Spleen (tissue), 11 donors: Measurements from ENCODE around the gene ZNF429. TPM values are rescaled to one million over a fixed set of nuclear protein-coding genes. Genes with fewer than 3 reads are reported as not detected.
A peak's percentile ranks its signal among the peaks of the same experiment; 100 is the strongest.

ENCODE experiments used
- DNase-seq: peaks from one replicate; pipeline ENCODE4 v3.0.0-alpha.2; 2020
- H3K27ac ChIP-seq, 8 donors: fragments of 200-600 bp; sonication (generic) in 7 of 8; 1 replicate in 4 of 8; 2 replicates in 4 of 8; pipeline versions ENCODE4 v1.5.0 to v1.8.0; 2016 to 2021; ENCODE audit warnings: inconsistent platforms in 4 of 8, mild to moderate bottlenecking in 4 of 8, moderate library complexity in 1 of 8
- H3K27me3 ChIP-seq, 7 donors: fragments of 200-600 bp; sonication (generic) in 6 of 7; replicated peaks in 1 of 7; 1 replicate in 4 of 7; 2 replicates in 3 of 7; pipeline versions ENCODE4 v1.5.0 to v1.8.0; 2016 to 2021; ENCODE audit warnings: inconsistent platforms in 3 of 7, mild to moderate bottlenecking in 1 of 7
- H3K36me3 ChIP-seq, 6 donors: fragments of 200-600 bp; sonication (generic) in 5 of 6; 1 replicate in 4 of 6; 2 replicates in 2 of 6; pipeline versions ENCODE4 v1.5.0 to v1.8.0; 2016 to 2021; ENCODE audit warnings: inconsistent platforms in 2 of 6
- H3K4me1 ChIP-seq, 6 donors: fragments of 200-600 bp; sonication (generic) in 5 of 6; 1 replicate in 3 of 6; 2 replicates in 3 of 6; pipeline versions ENCODE4 v1.5.0 to v1.8.0; 2016 to 2021; ENCODE audit warnings: inconsistent platforms in 3 of 6
- H3K4me3 ChIP-seq, 8 donors: fragments of 200-600 bp; sonication (generic) in 7 of 8; 1 replicate in 4 of 8; 2 replicates in 4 of 8; pipeline versions ENCODE4 v1.5.0 to v1.8.0; 2016 to 2021; ENCODE audit warnings: inconsistent platforms in 4 of 8, mild to moderate bottlenecking in 4 of 8, moderate library complexity in 2 of 8
- H3K9me3 ChIP-seq, 8 donors: fragments of 200-600 bp; sonication (generic) in 7 of 8; 1 replicate in 4 of 8; 2 replicates in 4 of 8; pipeline versions ENCODE4 v1.5.0 to v1.8.0; 2016 to 2021; ENCODE audit warnings: inconsistent platforms in 4 of 8
- CTCF ChIP-seq, 11 experiments: fragments of 200-600 bp in 7 of 11; fragments of 450-650 bp in 4 of 11; sonication (generic) in 4 of 11; IDR thresholded peaks in 8 of 11; conservative IDR thresholded peaks in 3 of 11; 1 replicate in 7 of 11; 2 replicates in 4 of 11; pipeline versions ENCODE4 v1.4.0 to v1.8.0; 2016 to 2021; ENCODE audit warnings: antibody characterized with exemption in 11 of 11, inconsistent platforms in 4 of 11, mild to moderate bottlenecking in 1 of 11
- POLR2A ChIP-seq, 3 donors: fragments of 450-650 bp; IDR thresholded peaks; one replicate each; pipeline ENCODE4 v1.5.1; 2017; ENCODE audit warnings: antibody characterized with exemption in 3 of 3, mild to moderate bottlenecking in 1 of 3
- POLR2AphosphoS5 ChIP-seq, 3 donors: sonication (generic); formaldehyde crosslinking; IDR thresholded peaks; one replicate each; pipeline ENCODE4 v1.5.1; 2017; ENCODE audit warnings: antibody characterized with exemption in 3 of 3
- WGBS, 5 donors: extraction: QIAGEN DNeasy Blood & Tissue Kit in 3 of 5; methylation state at CpG; one replicate each; pipeline versions ENCODE4 v1.1.5 to v1.1.7; 2013 to 2018; 5-methylcytosine and 5-hydroxymethylcytosine counted together
- intact Hi-C: fragments of 100-400 bp; cut with DNase I; formaldehyde crosslinking; loops from one replicate; pipeline ENCODE4 v1.15.0; 2023; ENCODE audit warnings: low total_unique reads
- polyA plus RNA-seq, 3 donors: library from polyadenylated mRNA; stranded (reverse); fragments of 200-250 nt; gene quantifications; one replicate each; pipeline ENCODE4 v1.2.1, GENCODE V29; 2013
- total RNA-seq, 7 donors: library from RNA; depleted of rRNA in 3 of 7; stranded (reverse); fragments of >200 nt in 3 of 7; fragmentation: NEBNext Ultra II Directional in 4 of 7; extraction: Animal tissue kit (Norgen Biotek cat#: 25700) in 4 of 7; gene quantifications; one replicate each; pipeline versions ENCODE4 v1.1.0 to v1.2.1, GENCODE V29; 2016 to 2021
- donor health status: healthy with polysubstance abuse.
- donor health status: DM: no; HTN: no; CAD: no; lungs with moderate emphysema.
- donor health status: DM: no; HTN: no; CAD: no.
- donor health status: Bipolar disorder and iron deficiency.
- donor health status: healthy.
- donor health status: DM: no; HTN: no; CAD: no.
- donor health status: DM: yes; HTN: yes; CAD: no.

The ZNF429 gene
- total and polyA plus RNA-seq, 10 donors: 6.9 to 45.0 (median 16.9) TPM

- H3K36me3 ChIP-seq: peaks cover 0 to 4% (median 0%) of the 10 kb centered on the region in 6 donors
- H3K9me3 ChIP-seq: peaks cover 0 to 93% (median 43%) of the 10 kb centered on the region in 8 donors
- H3K4me3 ChIP-seq: peak overlapping the region in 6 of 8 donors; percentile 27 to 69 (median 42)
- intact Hi-C loops: no loop called here
- TF ChIP-seq POLR2A (IDR thresholded peaks at IDR 0.05) (peak in 1 of 3 donors; percentile 44), POLR2AphosphoS5 (IDR thresholded peaks at IDR 0.05) (peak in 2 of 3 donors; percentile 78 to 82), CTCF (IDR thresholded peaks at IDR 0.05 in 8 of 11, conservative IDR thresholded peaks at IDR 0.05 in 3 of 11) (peak in 1 of 11 experiments; percentile 8)
- H3K27me3 ChIP-seq: no peaks in the 10 kb centered on the region
- H3K27ac ChIP-seq: peak overlapping the region in 5 of 8 donors; percentile 72 to 88 (median 75)
- DNase-seq: no peak
- 37 to 64% (median 50%) methylated on average over 17 to 21 of the region's 21 CpGs for WGBS, 5 donors
- H3K4me1 ChIP-seq: peaks cover 0 to 9% (median 0%) of the 10 kb centered on the region in 6 donors
Measured at GRCh38 chr19:21568816-21569493, 63.6 kb downstream of the ZNF429 start.

- intact Hi-C loops: no loop called here
- Histone ChIP-seq H3K9me3 (peaks cover 0 to 94% (median 45%) of the 10 kb centered on the region in 8 donors), H3K4me1 (peaks cover 0 to 9% (median 0%) of the 10 kb centered on the region in 6 donors), H3K36me3 (no peaks in the 10 kb centered on the region), H3K27me3 (no peaks in the 10 kb centered on the region), H3K27ac (peak overlapping the region in 5 of 8 donors; percentile 72 to 88 (median 75)), H3K4me3 (peak overlapping the region in 5 of 8 donors; percentile 36 to 69 (median 46))
- DNase-seq: no peak
- WGBS, 5 donors: 41 to 85% (median 60%) methylated on average over 16 of the region's 16 CpGs
- TF ChIP-seq POLR2AphosphoS5 (IDR thresholded peaks at IDR 0.05) (no peak), CTCF (IDR thresholded peaks at IDR 0.05 in 8 of 11, conservative IDR thresholded peaks at IDR 0.05 in 3 of 11) (peak in 1 of 11 experiments; percentile 3), POLR2A (IDR thresholded peaks at IDR 0.05) (no peak)
Measured at GRCh38 chr19:21569494-21569865, 64.1 kb downstream of the ZNF429 start.

DNA sequence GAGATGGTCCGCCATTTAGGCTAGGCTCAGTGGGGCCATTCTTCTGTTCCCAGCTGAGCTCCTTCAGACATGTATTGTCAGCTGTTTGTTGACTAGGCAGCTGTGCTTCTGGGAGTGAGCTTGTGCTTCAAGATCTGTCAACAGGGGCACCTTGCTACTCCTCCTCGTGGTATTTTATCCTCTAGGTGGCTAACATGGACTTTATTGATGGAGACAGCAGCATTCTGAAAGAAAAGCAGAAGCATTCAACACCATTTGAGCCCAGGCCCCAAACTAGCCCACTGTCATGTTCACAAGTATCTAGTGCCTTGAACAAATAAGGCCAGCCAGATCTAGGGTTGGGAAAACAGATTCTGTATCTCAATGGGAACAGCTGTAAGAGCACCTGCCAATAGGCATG, 65.9 kb downstream of the ZNF429 start:
- no peak for DNase-seq
- intact Hi-C loops: no loop called here
- 65 to 80% (median 75%) methylated on average over 2 of the region's 2 CpGs for WGBS, 5 donors
- Histone ChIP-seq H3K27ac (no peak overlapping the region), H3K9me3 (peaks cover 0 to 92% (median 50%) of the 10 kb centered on the region in 8 donors), H3K4me3 (no peak overlapping the region), H3K36me3 (no peaks in the 10 kb centered on the region), H3K4me1 (peaks cover 0 to 9% (median 0%) of the 10 kb centered on the region in 6 donors), H3K27me3 (no peaks in the 10 kb centered on the region)
- no peak for TF ChIP-seq CTCF (IDR thresholded peaks at IDR 0.05 in 8 of 11, conservative IDR thresholded peaks at IDR 0.05 in 3 of 11)

- Histone ChIP-seq H3K36me3 (no peaks in the 10 kb centered on the region), H3K27me3 (no peaks in the 10 kb centered on the region), H3K9me3 (peaks cover 0 to 92% (median 58%) of the 10 kb centered on the region in 8 donors), H3K27ac (no peak overlapping the region), H3K4me1 (no peaks in the 10 kb centered on the region), H3K4me3 (no peak overlapping the region)
- TF ChIP-seq POLR2A (IDR thresholded peaks at IDR 0.05) (no peak), POLR2AphosphoS5 (IDR thresholded peaks at IDR 0.05) (no peak), CTCF (IDR thresholded peaks at IDR 0.05 in 8 of 11, conservative IDR thresholded peaks at IDR 0.05 in 3 of 11) (no peak)
- DNase-seq: no peak
- intact Hi-C loops: no loop called here
- whole genome bisulfite sequencing, 5 donors: 52 to 79% (median 63%) methylated on average over 2 of the region's 2 CpGs
Measured at GRCh38 chr19:21574607-21575006, 69.2 kb downstream of the ZNF429 start.
